KMS-11 (cell line): Measurements from ENCODE around the gene ZNF236.

Source experiments
- H2AFZ ChIP-seq: fragments of 200-600 bp; sonication (generic); 2 replicates; pipeline ENCODE4 v1.6.1; 2016; ENCODE audit warnings: antibody characterized with exemption, mixed run types, low read depth
- H3K27ac ChIP-seq: fragments of 200-600 bp; sonication (generic); 2 replicates; pipeline ENCODE4 v1.6.1; 2016; ENCODE audit warnings: mild to moderate bottlenecking, mixed run types
- H3K27me3 ChIP-seq: fragments of 200-600 bp; sonication (generic); 2 replicates; pipeline ENCODE4 v1.6.1; 2017; ENCODE audit warnings: mild to moderate bottlenecking, low read depth, mixed run types, moderate library complexity; ENCODE audit not compliant: insufficient read depth
- H3K36me3 ChIP-seq: fragments of 200-600 bp; sonication (generic); 2 replicates; pipeline ENCODE4 v1.6.1; 2017; ENCODE audit warnings: mild to moderate bottlenecking, mixed run types; ENCODE audit not compliant: insufficient read depth
- H3K4me1 ChIP-seq: fragments of 200-600 bp; sonication (generic); 2 replicates; pipeline ENCODE4 v1.6.1; 2016; ENCODE audit warnings: mild to moderate bottlenecking, low read depth, mixed run types; ENCODE audit not compliant: poor library complexity, severe bottlenecking
- H3K4me2 ChIP-seq: fragments of 200-600 bp; sonication (generic); 2 replicates; pipeline ENCODE4 v1.7.0; 2016; ENCODE audit warnings: mild to moderate bottlenecking, mixed run types
- H3K4me3 ChIP-seq: fragments of 200-600 bp; sonication (generic); IDR thresholded peaks from 2 replicates; pipeline ENCODE4 v1.6.1; 2017; ENCODE audit warnings: low read depth, low read length, mixed read lengths; ENCODE audit not compliant: insufficient read depth
- H3K79me2 ChIP-seq: fragments of 200-600 bp; sonication (generic); 2 replicates; pipeline ENCODE4 v1.6.1; 2016; ENCODE audit warnings: low read depth, mixed run types; ENCODE audit not compliant: insufficient read depth
- H3K9ac ChIP-seq: fragments of 200-600 bp; sonication (generic); 2 replicates; pipeline ENCODE4 v1.6.1; 2016; ENCODE audit warnings: mild to moderate bottlenecking, mixed run types
- H4K20me1 ChIP-seq: fragments of 200-600 bp; sonication (generic); 2 replicates; pipeline ENCODE4 v1.6.1; 2016; ENCODE audit warnings: mild to moderate bottlenecking, mixed run types; ENCODE audit not compliant: insufficient read depth
- CTCF ChIP-seq: fragments of 200-600 bp; sonication (generic); conservative IDR thresholded peaks from 2 replicates; pipeline ENCODE4 v1.6.1; 2017; ENCODE audit warnings: low read depth, mild to moderate bottlenecking, antibody characterized with exemption, low read length, moderate library complexity, mixed read lengths

ZNF236 gene

GRCh38 chr18:76875390-76876325, 53.3 kb downstream of the ZNF236 start:
- Histone ChIP-seq H2AFZ (no peak overlapping the region), H3K36me3 (no peaks in the 10 kb centered on the region), H3K9ac (no peak overlapping the region), H3K4me2 (no peak overlapping the region), H3K79me2 (no peaks in the 10 kb centered on the region), H4K20me1 (no peaks in the 10 kb centered on the region), H3K27me3 (no peaks in the 10 kb centered on the region), H3K4me3 (no peak overlapping the region), H3K27ac (no peak overlapping the region), H3K4me1 (no peaks in the 10 kb centered on the region)
- peak; percentile 87 for TF ChIP-seq CTCF

- Histone ChIP-seq H3K4me1 (no peaks in the 10 kb centered on the region), H3K36me3 (no peaks in the 10 kb centered on the region), H3K4me3 (no peak overlapping the region), H4K20me1 (no peaks in the 10 kb centered on the region), H3K79me2 (no peaks in the 10 kb centered on the region), H2AFZ (no peak overlapping the region), H3K27me3 (no peaks in the 10 kb centered on the region), H3K4me2 (no peak overlapping the region), H3K27ac (no peak overlapping the region), H3K9ac (no peak overlapping the region)
- no peak for TF ChIP-seq CTCF
Measured at GRCh38 chr18:76878426-76878825, 56.1 kb downstream of the ZNF236 start.

- H3K4me1 ChIP-seq: no peaks in the 10 kb centered on the region
- H3K27ac ChIP-seq: no peak overlapping the region
- no peak overlapping the region for H3K4me3 ChIP-seq
- H3K9ac ChIP-seq: no peak overlapping the region
- H2AFZ ChIP-seq: no peak overlapping the region
- TF ChIP-seq CTCF: no peak
- H3K4me2 ChIP-seq: no peak overlapping the region
- H3K36me3 ChIP-seq: 0 out of 2 replicates have a peak, but pooled peaks cover 3% of the 10 kb centered on the region
- no peaks in the 10 kb centered on the region for H4K20me1 ChIP-seq
- no peaks in the 10 kb centered on the region for H3K79me2 ChIP-seq
- H3K27me3 ChIP-seq: no peaks in the 10 kb centered on the region
Measured at GRCh38 chr18:76880026-76880425, 57.7 kb downstream of the ZNF236 start.

- Histone ChIP-seq H3K27me3 (no peaks in the 10 kb centered on the region), H4K20me1 (no peaks in the 10 kb centered on the region), H2AFZ (no peak overlapping the region), H3K79me2 (no peaks in the 10 kb centered on the region), H3K27ac (no peak overlapping the region), H3K36me3 (0 out of 2 replicates have a peak, but pooled peaks cover 3% of the 10 kb centered on the region), H3K9ac (no peak overlapping the region), H3K4me2 (no peak overlapping the region), H3K4me1 (no peaks in the 10 kb centered on the region), H3K4me3 (no peak overlapping the region)
- TF ChIP-seq CTCF: no peak
Measured at GRCh38 chr18:76881744-76882143, 59.4 kb downstream of the ZNF236 start.
